GM21390 (cell line): ENCODE measurements around the gene TOR3A.

Experiments used
- ATAC-seq: cut with Tn5 transposase; IDR thresholded peaks from one replicate; pipeline ENCODE4 v1.9.1; 2021; ENCODE audit not compliant: unreplicated experiment

TOR3A gene

GRCh38 chr1:179142889-179143299, 61.0 kb downstream of the TOR3A start:
- no peak for ATAC-seq

- ATAC-seq: no peak
Observed at GRCh38 chr1:179143322-179143721, 61.5 kb downstream of the TOR3A start.

GRCh38 chr1:179144626-179145025, 62.8 kb downstream of the TOR3A start:
- no peak for ATAC-seq

- no peak for ATAC-seq
Observed at GRCh38 chr1:179145521-179145920, 63.7 kb downstream of the TOR3A start.
